Testis (tissue), 2 donors: ENCODE results near the gene FAM228B.

Source experiments
- POLR2A ChIP-seq: fragments of 450-650 bp; IDR thresholded peaks from one replicate; pipeline ENCODE4 v1.6.1; 2017; ENCODE audit warnings: antibody characterized with exemption, mild to moderate bottlenecking, moderate library complexity
- TF ChIP-seq, protein P1 (sequence below), 3 experiments: fragments of 450-650 bp in 2 of 3; fragments of 200-600 bp in 1 of 3; sonication (generic) in 1 of 3; IDR thresholded peaks; one replicate each; pipeline ENCODE4 v1.5.1; 2016 to 2019; ENCODE audit warnings: antibody characterized with exemption in 3 of 3, mild to moderate bottlenecking in 2 of 3, moderate library complexity in 1 of 3

DNA sequence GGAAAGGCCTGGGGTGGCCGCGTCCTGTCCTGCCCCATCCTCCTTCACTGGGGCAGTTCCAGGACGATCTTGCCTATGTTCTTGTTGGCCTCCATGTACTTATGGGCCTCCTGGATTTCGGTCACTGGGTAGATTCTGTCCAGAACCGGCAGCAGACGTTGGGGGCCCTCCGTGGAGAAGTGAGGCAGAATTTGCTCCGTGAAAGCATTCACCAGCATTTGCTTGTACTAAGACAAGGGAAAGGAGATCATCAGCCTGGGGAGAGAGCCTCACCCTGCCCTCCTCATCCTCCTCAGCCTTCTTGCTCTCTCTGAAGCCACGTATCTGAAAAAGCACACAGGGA, 45.8 kb upstream of the FAM228B start:
- TF ChIP-seq, protein P1, sequence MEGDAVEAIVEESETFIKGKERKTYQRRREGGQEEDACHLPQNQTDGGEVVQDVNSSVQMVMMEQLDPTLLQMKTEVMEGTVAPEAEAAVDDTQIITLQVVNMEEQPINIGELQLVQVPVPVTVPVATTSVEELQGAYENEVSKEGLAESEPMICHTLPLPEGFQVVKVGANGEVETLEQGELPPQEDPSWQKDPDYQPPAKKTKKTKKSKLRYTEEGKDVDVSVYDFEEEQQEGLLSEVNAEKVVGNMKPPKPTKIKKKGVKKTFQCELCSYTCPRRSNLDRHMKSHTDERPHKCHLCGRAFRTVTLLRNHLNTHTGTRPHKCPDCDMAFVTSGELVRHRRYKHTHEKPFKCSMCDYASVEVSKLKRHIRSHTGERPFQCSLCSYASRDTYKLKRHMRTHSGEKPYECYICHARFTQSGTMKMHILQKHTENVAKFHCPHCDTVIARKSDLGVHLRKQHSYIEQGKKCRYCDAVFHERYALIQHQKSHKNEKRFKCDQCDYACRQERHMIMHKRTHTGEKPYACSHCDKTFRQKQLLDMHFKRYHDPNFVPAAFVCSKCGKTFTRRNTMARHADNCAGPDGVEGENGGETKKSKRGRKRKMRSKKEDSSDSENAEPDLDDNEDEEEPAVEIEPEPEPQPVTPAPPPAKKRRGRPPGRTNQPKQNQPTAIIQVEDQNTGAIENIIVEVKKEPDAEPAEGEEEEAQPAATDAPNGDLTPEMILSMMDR (IDR thresholded peaks at IDR 0.05) = no peak
- no peak for TF ChIP-seq POLR2A
